Measurements from ENCODE around the gene GOPC. TPM values are rescaled to one million over a fixed set of nuclear protein-coding genes. Genes with fewer than 3 reads are reported as not detected.

The GOPC gene
- total and polyA plus RNA-seq, 2 experiments from 2014 or later, result 15.5 to 26.4 TPM

DNA sequence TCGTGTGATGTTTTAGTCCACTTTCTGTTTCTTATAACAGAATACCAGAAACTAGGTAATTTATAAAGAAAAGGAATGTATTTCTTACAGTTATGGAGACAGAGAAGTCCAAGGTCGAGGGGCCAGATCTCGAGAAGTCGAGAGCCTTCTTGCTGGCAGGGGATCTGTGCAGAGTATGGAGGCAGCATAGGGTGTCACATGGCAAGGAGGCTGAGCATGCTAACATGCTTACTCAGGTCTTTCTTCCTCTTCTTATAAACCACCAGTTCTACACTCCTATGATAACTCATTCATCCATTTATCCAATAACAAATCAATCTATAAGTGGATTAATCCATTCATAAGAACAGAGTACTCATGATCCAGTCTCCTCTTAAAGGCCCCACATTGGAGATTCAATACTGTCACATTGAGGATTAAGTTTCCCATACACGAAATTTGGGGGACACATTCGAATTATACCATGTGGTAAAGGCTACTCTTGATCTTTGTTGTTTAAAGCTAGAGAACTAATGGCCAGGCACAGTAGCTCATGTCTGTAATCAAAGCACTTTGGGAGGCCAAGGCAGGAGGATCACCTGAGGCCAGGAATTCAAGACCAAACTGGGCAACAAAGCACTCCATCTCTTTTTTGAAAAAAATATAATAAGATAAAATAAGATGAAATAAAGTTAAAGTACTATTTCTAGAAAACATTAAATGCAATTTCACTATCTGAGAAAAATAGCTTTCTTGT lies 2.1 kb downstream of the GOPC start:
- Histone ChIP-seq H3K4me1 (ENCODE audit: insufficient read depth) (peaks cover 6% of the 10 kb centered on the region), H3K36me3 (ENCODE audit: insufficient read depth) (peaks cover 9% of the 10 kb centered on the region; the same call in 1 of the 2 replicates), H2AFZ (no peak overlapping the region), H3K27me3 (ENCODE audit: insufficient read depth) (no peaks in the 10 kb centered on the region), H3K27ac (ENCODE audit: low read depth) (no peak overlapping the region), H3K4me3 (peak overlapping the region; percentile 61), H3K79me2 (replicated peaks; ENCODE audit: insufficient read depth) (peaks cover 68% of the 10 kb centered on the region), H3F3A (replicated peaks; ENCODE audit: low read depth) (no peaks in the 10 kb centered on the region), H3K4me2 (peak overlapping the region; percentile 92), H3K9me2 (ENCODE audit: insufficient read depth) (no peaks in the 10 kb centered on the region), H4K20me1 (replicated peaks; ENCODE audit: insufficient read depth) (no peaks in the 10 kb centered on the region)
- DNase-seq (ENCODE audit: low spot score) (no peak), ATAC-seq (no peak)
- peaks cover 10% of the 10 kb centered on the region; the same call in 2 of the 3 replicates for H3K9me3 Mint-ChIP-seq
- H3K27me3 Mint-ChIP-seq (ENCODE audit: insufficient read depth, low read depth, poor library complexity), result peaks cover 5% of the 10 kb centered on the region
- TF ChIP-seq, protein P1, sequence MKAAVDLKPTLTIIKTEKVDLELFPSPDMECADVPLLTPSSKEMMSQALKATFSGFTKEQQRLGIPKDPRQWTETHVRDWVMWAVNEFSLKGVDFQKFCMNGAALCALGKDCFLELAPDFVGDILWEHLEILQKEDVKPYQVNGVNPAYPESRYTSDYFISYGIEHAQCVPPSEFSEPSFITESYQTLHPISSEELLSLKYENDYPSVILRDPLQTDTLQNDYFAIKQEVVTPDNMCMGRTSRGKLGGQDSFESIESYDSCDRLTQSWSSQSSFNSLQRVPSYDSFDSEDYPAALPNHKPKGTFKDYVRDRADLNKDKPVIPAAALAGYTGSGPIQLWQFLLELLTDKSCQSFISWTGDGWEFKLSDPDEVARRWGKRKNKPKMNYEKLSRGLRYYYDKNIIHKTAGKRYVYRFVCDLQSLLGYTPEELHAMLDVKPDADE (IDR thresholded peaks at IDR 0.05), result no peak
- TF ChIP-seq, protein P2, sequence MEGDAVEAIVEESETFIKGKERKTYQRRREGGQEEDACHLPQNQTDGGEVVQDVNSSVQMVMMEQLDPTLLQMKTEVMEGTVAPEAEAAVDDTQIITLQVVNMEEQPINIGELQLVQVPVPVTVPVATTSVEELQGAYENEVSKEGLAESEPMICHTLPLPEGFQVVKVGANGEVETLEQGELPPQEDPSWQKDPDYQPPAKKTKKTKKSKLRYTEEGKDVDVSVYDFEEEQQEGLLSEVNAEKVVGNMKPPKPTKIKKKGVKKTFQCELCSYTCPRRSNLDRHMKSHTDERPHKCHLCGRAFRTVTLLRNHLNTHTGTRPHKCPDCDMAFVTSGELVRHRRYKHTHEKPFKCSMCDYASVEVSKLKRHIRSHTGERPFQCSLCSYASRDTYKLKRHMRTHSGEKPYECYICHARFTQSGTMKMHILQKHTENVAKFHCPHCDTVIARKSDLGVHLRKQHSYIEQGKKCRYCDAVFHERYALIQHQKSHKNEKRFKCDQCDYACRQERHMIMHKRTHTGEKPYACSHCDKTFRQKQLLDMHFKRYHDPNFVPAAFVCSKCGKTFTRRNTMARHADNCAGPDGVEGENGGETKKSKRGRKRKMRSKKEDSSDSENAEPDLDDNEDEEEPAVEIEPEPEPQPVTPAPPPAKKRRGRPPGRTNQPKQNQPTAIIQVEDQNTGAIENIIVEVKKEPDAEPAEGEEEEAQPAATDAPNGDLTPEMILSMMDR (conservative IDR thresholded peaks at IDR 0.05; ENCODE audit: low read depth in 2 of 2), result no peak
- TF ChIP-seq STAT1 (IDR thresholded peaks at IDR 0.05; ENCODE audit: unreplicated experiment) (no peak), POLR2AphosphoS5 (IDR thresholded peaks at IDR 0.05; ENCODE audit: low read depth) (no peak)
- peak overlapping the region; percentile 98 for H3K4me3 Mint-ChIP-seq
- peaks cover 7% of the 10 kb centered on the region; the same call in 2 of the 3 replicates for H3K4me1 Mint-ChIP-seq
- H3K27ac Mint-ChIP-seq, result no peak overlapping the region
- H3K36me3 Mint-ChIP-seq (ENCODE audit: low read depth), result peaks cover 38% of the 10 kb centered on the region

DNA sequence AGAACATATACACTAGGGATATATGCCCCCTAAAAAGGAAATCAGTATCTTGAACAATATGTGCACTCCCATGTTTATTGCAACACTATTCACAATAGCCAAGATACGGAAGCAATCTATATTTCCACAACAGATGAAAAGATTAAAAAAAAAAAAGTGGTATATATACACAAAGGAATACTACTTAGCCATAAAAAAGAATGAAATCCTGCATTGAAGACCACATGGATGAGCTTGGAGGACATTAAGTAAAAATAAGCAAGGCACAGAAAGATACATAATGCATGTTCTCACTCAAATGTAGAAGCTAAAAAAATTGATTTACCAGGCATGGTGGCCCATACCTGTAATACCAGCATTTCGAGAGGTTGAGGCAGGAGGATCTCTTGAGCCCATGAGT lies 4.6 kb downstream of the GOPC start:
- no peaks in the 10 kb centered on the region for H3K9me2 ChIP-seq (ENCODE audit: insufficient read depth)
- no peak overlapping the region for H3K4me2 ChIP-seq
- ATAC-seq (no peak), DNase-seq (ENCODE audit: low spot score) (no peak)
- Mint-ChIP-seq H3K36me3 (ENCODE audit: low read depth) (peaks cover 40% of the 10 kb centered on the region), H3K27me3 (ENCODE audit: insufficient read depth, low read depth, poor library complexity) (peaks cover 5% of the 10 kb centered on the region), H3K4me3 (no peak overlapping the region), H3K4me1 (peaks cover 7% of the 10 kb centered on the region; the same call in 2 of the 3 replicates), H3K27ac (no peak overlapping the region), H3K9me3 (peaks cover 10% of the 10 kb centered on the region; the same call in 2 of the 3 replicates)
- H4K20me1 ChIP-seq (replicated peaks; ENCODE audit: insufficient read depth), result peaks cover 8% of the 10 kb centered on the region; the same call in 1 of the 2 replicates
- no peaks in the 10 kb centered on the region for H3F3A ChIP-seq (replicated peaks; ENCODE audit: low read depth)
- H3K27me3 ChIP-seq (ENCODE audit: insufficient read depth), result no peaks in the 10 kb centered on the region
- no peak overlapping the region for H3K27ac ChIP-seq (ENCODE audit: low read depth)
- H3K4me3 ChIP-seq, result no peak overlapping the region
- TF ChIP-seq NANOG (IDR thresholded peaks at IDR 0.05; ENCODE audit: borderline replicate concordance) (no peak), EZH2phosphoT487 (IDR thresholded peaks at IDR 0.05; ENCODE audit: unreplicated experiment) (no peak), EZH2 (IDR thresholded peaks at IDR 0.05; ENCODE audit: low read depth, unreplicated experiment) (no peak)
- TF ChIP-seq, protein P3, sequence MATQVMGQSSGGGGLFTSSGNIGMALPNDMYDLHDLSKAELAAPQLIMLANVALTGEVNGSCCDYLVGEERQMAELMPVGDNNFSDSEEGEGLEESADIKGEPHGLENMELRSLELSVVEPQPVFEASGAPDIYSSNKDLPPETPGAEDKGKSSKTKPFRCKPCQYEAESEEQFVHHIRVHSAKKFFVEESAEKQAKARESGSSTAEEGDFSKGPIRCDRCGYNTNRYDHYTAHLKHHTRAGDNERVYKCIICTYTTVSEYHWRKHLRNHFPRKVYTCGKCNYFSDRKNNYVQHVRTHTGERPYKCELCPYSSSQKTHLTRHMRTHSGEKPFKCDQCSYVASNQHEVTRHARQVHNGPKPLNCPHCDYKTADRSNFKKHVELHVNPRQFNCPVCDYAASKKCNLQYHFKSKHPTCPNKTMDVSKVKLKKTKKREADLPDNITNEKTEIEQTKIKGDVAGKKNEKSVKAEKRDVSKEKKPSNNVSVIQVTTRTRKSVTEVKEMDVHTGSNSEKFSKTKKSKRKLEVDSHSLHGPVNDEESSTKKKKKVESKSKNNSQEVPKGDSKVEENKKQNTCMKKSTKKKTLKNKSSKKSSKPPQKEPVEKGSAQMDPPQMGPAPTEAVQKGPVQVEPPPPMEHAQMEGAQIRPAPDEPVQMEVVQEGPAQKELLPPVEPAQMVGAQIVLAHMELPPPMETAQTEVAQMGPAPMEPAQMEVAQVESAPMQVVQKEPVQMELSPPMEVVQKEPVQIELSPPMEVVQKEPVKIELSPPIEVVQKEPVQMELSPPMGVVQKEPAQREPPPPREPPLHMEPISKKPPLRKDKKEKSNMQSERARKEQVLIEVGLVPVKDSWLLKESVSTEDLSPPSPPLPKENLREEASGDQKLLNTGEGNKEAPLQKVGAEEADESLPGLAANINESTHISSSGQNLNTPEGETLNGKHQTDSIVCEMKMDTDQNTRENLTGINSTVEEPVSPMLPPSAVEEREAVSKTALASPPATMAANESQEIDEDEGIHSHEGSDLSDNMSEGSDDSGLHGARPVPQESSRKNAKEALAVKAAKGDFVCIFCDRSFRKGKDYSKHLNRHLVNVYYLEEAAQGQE (IDR thresholded peaks at IDR 0.05; ENCODE audit: unreplicated experiment), result no peak
- TF ChIP-seq, protein P1 (IDR thresholded peaks at IDR 0.05), result no peak
- peaks cover 9% of the 10 kb centered on the region; the same call in 1 of the 2 replicates for H3K36me3 ChIP-seq (ENCODE audit: insufficient read depth)
- H3K79me2 ChIP-seq (replicated peaks; ENCODE audit: insufficient read depth), result peaks cover 92% of the 10 kb centered on the region
- peaks cover 6% of the 10 kb centered on the region; the same call in 1 of the 2 replicates for H3K4me1 ChIP-seq (ENCODE audit: insufficient read depth)
- no peak overlapping the region for H2AFZ ChIP-seq
